Upper lobe of left lung (tissue), 6 donors: ENCODE data around the gene LLPH. TPM values are rescaled to one million over a fixed set of nuclear protein-coding genes. Genes with fewer than 3 reads are reported as not detected.
A peak's percentile ranks its signal among the peaks of the same experiment; 100 is the strongest.

Experiments
- ATAC-seq, 2 donors: fragments of 200-7000 bp; cut with Tn5 transposase; one replicate each; pipeline ENCODE4 v1.9.1; 2022; ENCODE audit warnings: mild to moderate bottlenecking in 2 of 2, moderate library complexity in 2 of 2; ENCODE audit not compliant: low FRiP score in 2 of 2
- DNase-seq, 2 donors: peaks; one replicate each; pipeline ENCODE4 v3.0.0-alpha.2; 2019 to 2020
- H3K27ac ChIP-seq, 4 donors: fragments of 200-600 bp; sonication (generic); one replicate each; pipeline ENCODE4 v1.5.1; 2016 to 2019
- H3K27me3 ChIP-seq, 4 donors: fragments of 200-600 bp; sonication (generic); one replicate each; pipeline ENCODE4 v1.5.1; 2017 to 2019
- H3K36me3 ChIP-seq, 4 donors: fragments of 200-600 bp; sonication (generic); one replicate each; pipeline ENCODE4 v1.5.1; 2016 to 2019
- H3K4me1 ChIP-seq, 4 donors: fragments of 200-600 bp; sonication (generic); one replicate each; pipeline ENCODE4 v1.5.1; 2018 to 2019
- H3K4me3 ChIP-seq, 4 donors: fragments of 200-600 bp; sonication (generic); one replicate each; pipeline ENCODE4 v1.5.1; 2017 to 2019; ENCODE audit warnings: mild to moderate bottlenecking in 2 of 4, moderate library complexity in 1 of 4
- H3K9me3 ChIP-seq, 4 donors: fragments of 200-600 bp; sonication (generic); one replicate each; pipeline ENCODE4 v1.5.1; 2018 to 2019
- CTCF ChIP-seq, 6 experiments: fragments of 450-650 bp in 4 of 6; fragments of 200-600 bp in 2 of 6; sonication (generic) in 2 of 6; IDR thresholded peaks; one replicate each; pipeline ENCODE4 v1.5.1; 2016 to 2019; ENCODE audit warnings: antibody characterized with exemption in 6 of 6
- EP300 ChIP-seq, 4 donors: sonication (generic); formaldehyde crosslinking; IDR thresholded peaks; one replicate each; pipeline ENCODE4 v1.5.1; 2017; ENCODE audit warnings: antibody characterized with exemption in 4 of 4, control low read depth in 2 of 4
- POLR2A ChIP-seq, 4 donors: fragments of 450-650 bp; IDR thresholded peaks; one replicate each; pipeline ENCODE4 v1.5.1; 2016 to 2017; ENCODE audit warnings: antibody characterized with exemption in 4 of 4, mild to moderate bottlenecking in 2 of 4
- POLR2AphosphoS5 ChIP-seq, 2 donors: sonication (generic); formaldehyde crosslinking; IDR thresholded peaks; one replicate each; pipeline ENCODE4 v1.5.1; 2017; ENCODE audit warnings: antibody characterized with exemption in 2 of 2
- WGBS, 2 donors: methylation state at CpG; one replicate each; pipeline ENCODE4 v1.1.5; 2017 to 2018; 5-methylcytosine and 5-hydroxymethylcytosine counted together
- total RNA-seq, 6 donors: library from RNA; depleted of rRNA in 4 of 6; stranded (reverse); fragments of >200 nt in 4 of 6; gene quantifications; one replicate each; pipeline versions ENCODE4 v1.1.0 to v1.2.1, GENCODE V29; 2016 to 2021
- donor health status: DM: no; HTN: no; CAD: no; lungs with moderate emphysema.
- donor health status: DM: no; HTN: yes; CAD: no; lungs with severe emphysema.

Gene LLPH
- total RNA-seq, 6 donors from 2014 or later, result 2.1 to 18.5 (median 5.9) TPM

- no peak overlapping the region for H3K4me3 ChIP-seq
- DNase-seq (no peak), ATAC-seq (no peak)
- no peaks in the 10 kb centered on the region for H3K4me1 ChIP-seq
- H3K27ac ChIP-seq, result no peak overlapping the region
- no peaks in the 10 kb centered on the region for H3K27me3 ChIP-seq
- TF ChIP-seq POLR2AphosphoS5 (IDR thresholded peaks at IDR 0.05) (no peak), POLR2A (IDR thresholded peaks at IDR 0.05) (no peak), CTCF (IDR thresholded peaks at IDR 0.05) (no peak)
- 94 to 100% methylated on average over 1 of the region's 1 CpG for WGBS, 2 donors
- H3K36me3 ChIP-seq, result no peaks in the 10 kb centered on the region
- H3K9me3 ChIP-seq, result no peaks in the 10 kb centered on the region
Observed at GRCh38 chr12:66113471-66113870, 17.1 kb downstream of the LLPH start.

- no peak for DNase-seq
- Histone ChIP-seq H3K36me3 (no peaks in the 10 kb centered on the region), H3K4me3 (no peak overlapping the region), H3K27me3 (no peaks in the 10 kb centered on the region), H3K27ac (no peak overlapping the region), H3K4me1 (peaks cover 0 to 9% (median 3%) of the 10 kb centered on the region in 4 donors), H3K9me3 (no peaks in the 10 kb centered on the region)
- no peak for TF ChIP-seq POLR2A (IDR thresholded peaks at IDR 0.05)
- no peak for ATAC-seq
Observed at GRCh38 chr12:66111605-66112004, 18.9 kb downstream of the LLPH start.

- 72 to 73% methylated on average over 4 of the region's 4 CpGs for WGBS, 2 donors
- DNase-seq, result no peak
- H3K27me3 ChIP-seq, result no peaks in the 10 kb centered on the region
- H3K4me1 ChIP-seq, result peaks cover 0 to 9% (median 3%) of the 10 kb centered on the region in 4 donors
- H3K4me3 ChIP-seq, result no peak overlapping the region
- no peak overlapping the region for H3K27ac ChIP-seq
- no peak for ATAC-seq
- no peaks in the 10 kb centered on the region for H3K9me3 ChIP-seq
- H3K36me3 ChIP-seq, result no peaks in the 10 kb centered on the region
- no peak for TF ChIP-seq POLR2AphosphoS5 (IDR thresholded peaks at IDR 0.05)
- no peak for TF ChIP-seq POLR2A (IDR thresholded peaks at IDR 0.05)
- TF ChIP-seq CTCF (IDR thresholded peaks at IDR 0.05), result no peak
- TF ChIP-seq EP300 (IDR thresholded peaks at IDR 0.05), result no peak
Observed at GRCh38 chr12:66109056-66109455, 21.5 kb downstream of the LLPH start.

- TF ChIP-seq CTCF (IDR thresholded peaks at IDR 0.05), result no peak
- no peak for TF ChIP-seq EP300 (IDR thresholded peaks at IDR 0.05)
- TF ChIP-seq POLR2A (IDR thresholded peaks at IDR 0.05), result no peak
- TF ChIP-seq POLR2AphosphoS5 (IDR thresholded peaks at IDR 0.05), result no peak
- H3K27me3 ChIP-seq, result no peaks in the 10 kb centered on the region
Observed at GRCh38 chr12:66108386-66108785, 22.2 kb downstream of the LLPH start.

GRCh38 chr12:66107451-66107915, 23.1 kb downstream of the LLPH start:
- H3K4me3 ChIP-seq, result no peak overlapping the region
- WGBS, 2 donors, result 30 to 33% methylated on average over 9 of the region's 9 CpGs
- ATAC-seq, result peak; percentile 87 to 92
- DNase-seq, result peak in 1 of 2 donors; percentile 49
- TF ChIP-seq CTCF (IDR thresholded peaks at IDR 0.05) (peak; percentile 80 to 89 (median 82)), POLR2AphosphoS5 (IDR thresholded peaks at IDR 0.05) (no peak)
- no peaks in the 10 kb centered on the region for H3K9me3 ChIP-seq
- H3K27ac ChIP-seq, result no peak overlapping the region
- H3K27me3 ChIP-seq, result no peaks in the 10 kb centered on the region
- H3K4me1 ChIP-seq, result peaks cover 0 to 9% (median 3%) of the 10 kb centered on the region in 4 donors
- no peaks in the 10 kb centered on the region for H3K36me3 ChIP-seq

More at GRCh38 chr12:66108386-66108785, 22.2 kb downstream of the LLPH start:
- DNase-seq (no peak), ATAC-seq (no peak)
- Histone ChIP-seq H3K9me3 (no peaks in the 10 kb centered on the region), H3K4me3 (no peak overlapping the region), H3K27ac (no peak overlapping the region), H3K4me1 (peaks cover 0 to 9% (median 3%) of the 10 kb centered on the region in 4 donors), H3K36me3 (no peaks in the 10 kb centered on the region)
- 71 to 83% methylated on average over 1 of the region's 1 CpG for WGBS, 2 donors
